Activated T-cell treated with anti-CD3 and anti-CD28 coated beads, Interleukin-2, amount 50 U/mL, for 4 hours (primary cell): ENCODE measurements around the gene PRICKLE1. TPM values are rescaled to one million over a fixed set of nuclear protein-coding genes. Genes with fewer than 3 reads are reported as not detected.

Experiments used
- ATAC-seq, 2 donors: fragments of 200-7000 bp; cut with Tn5 transposase; one replicate each; pipeline ENCODE4 v1.10.0; 2021
- DNase-seq: peaks from one replicate; pipeline ENCODE4 v3.0.0-alpha.2; 2020
- H3K27me3 Mint-ChIP-seq: one replicate; pipeline ENCODE4 v1.8.0; 2021; ENCODE audit warnings: low read depth, mixed read lengths
- H3K36me3 Mint-ChIP-seq: one replicate; pipeline ENCODE4 v1.8.0; 2022; ENCODE audit warnings: mixed read lengths; ENCODE audit not compliant: insufficient read depth
- H3K4me1 Mint-ChIP-seq: one replicate; pipeline ENCODE4 v1.8.0; 2021; ENCODE audit warnings: low read depth, mixed read lengths
- H3K4me3 Mint-ChIP-seq: one replicate; pipeline ENCODE4 v1.8.0; 2021; ENCODE audit warnings: mild to moderate bottlenecking, moderate library complexity, mixed read lengths
- H3K9me3 Mint-ChIP-seq: one replicate; pipeline ENCODE4 v1.8.0; 2021; ENCODE audit warnings: mixed read lengths
- total RNA-seq, 3 donors: library from RNA; stranded (reverse); gene quantifications; one replicate each; pipeline ENCODE4 v1.2.1, GENCODE V29; 2021

Gene PRICKLE1
- total RNA-seq, 3 donors from 2014 or later = not detected

DNA sequence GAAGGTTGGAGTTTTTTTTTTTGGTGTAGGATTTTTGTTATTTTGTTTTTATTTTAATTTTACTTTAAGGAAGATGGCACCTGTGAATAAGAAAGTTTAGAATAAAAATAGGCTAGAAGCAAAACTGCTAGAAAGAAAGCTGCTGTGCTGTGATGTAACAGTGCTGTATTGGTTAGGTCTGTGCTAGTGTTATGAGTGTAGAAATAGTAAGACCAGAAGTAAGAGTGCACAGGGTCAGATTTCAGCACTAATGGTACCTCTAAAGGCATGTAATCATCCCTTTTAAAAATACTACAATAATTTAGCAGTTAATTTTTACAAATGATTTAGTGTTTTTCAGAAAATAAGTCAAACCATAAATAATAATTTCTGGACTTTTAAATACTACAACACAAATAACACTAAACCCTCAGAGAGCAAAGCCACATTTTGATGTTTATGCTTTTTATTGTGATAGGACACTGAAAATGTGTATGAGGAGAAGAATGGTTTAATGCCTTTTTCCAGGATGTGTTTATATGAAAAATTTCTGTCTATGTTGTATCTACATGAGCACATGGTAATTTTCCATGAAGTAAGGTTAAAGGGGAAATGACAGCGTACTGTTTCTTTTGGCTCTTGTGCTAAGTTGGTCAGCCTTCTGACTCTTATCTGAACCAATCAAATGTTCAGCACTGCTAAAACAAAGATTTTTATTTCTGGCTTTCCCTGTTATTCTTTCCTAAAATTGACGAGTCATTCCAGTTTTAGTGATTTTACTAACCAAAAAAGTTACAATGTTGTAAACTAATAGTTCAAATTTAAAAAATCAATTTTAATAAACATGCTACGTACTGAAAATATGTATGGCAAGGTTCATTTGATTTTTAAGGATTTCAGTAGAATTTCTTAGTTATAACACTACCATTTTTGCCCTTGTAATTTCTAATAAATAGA lies 167.4 kb downstream of the PRICKLE1 start:
- H3K4me1 Mint-ChIP-seq = peaks cover 22% of the 10 kb centered on the region
- H3K36me3 Mint-ChIP-seq = peaks cover 18% of the 10 kb centered on the region
- H3K27me3 Mint-ChIP-seq = no peaks in the 10 kb centered on the region
- DNase-seq (no peak), ATAC-seq (no peak)
- H3K4me3 Mint-ChIP-seq = no peak overlapping the region
- no peaks in the 10 kb centered on the region for H3K9me3 Mint-ChIP-seq

DNA sequence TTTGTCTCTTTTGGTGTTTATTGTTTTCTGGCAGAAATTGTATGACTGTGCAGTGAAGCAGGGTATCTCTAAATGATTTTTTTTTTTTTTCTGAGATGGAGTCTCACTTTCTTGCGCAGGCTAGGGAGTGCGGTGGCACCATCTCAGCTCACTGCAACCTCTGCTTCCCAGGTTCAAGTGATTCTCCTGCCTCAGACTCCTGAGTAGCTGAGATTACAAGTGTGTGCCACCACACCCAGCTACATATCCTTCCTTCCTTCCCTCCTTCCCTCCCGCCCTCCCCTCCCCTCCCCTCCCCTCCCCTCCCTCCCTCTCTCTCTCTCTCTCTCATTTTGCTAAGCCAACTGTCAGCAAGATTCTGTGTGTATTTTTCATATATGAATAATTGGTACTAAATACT lies 169.2 kb downstream of the PRICKLE1 start:
- H3K4me1 Mint-ChIP-seq = peaks cover 28% of the 10 kb centered on the region
- H3K27me3 Mint-ChIP-seq = no peaks in the 10 kb centered on the region
- ATAC-seq = no peak
- H3K36me3 Mint-ChIP-seq = peaks cover 28% of the 10 kb centered on the region
- H3K9me3 Mint-ChIP-seq = no peaks in the 10 kb centered on the region
- H3K4me3 Mint-ChIP-seq = no peak overlapping the region
- no peak for DNase-seq

DNA sequence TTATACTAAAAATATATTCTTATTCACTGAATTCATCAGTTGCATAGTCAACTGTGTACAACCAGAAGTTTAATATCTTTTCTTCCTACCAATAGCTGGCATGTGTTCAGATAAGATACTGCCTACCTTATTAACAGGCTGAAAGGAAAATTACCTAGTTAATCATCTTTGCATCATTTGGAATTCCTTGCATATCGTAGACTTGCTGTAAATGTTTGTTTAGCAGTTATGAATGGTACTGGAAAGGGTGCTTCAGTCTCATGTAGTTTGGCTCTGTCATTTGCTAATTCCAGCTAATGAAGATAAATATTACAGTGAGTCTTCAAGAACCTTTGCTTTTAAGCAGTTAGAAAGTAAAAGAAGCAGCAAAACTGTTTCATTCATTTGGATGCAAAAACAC lies 179.2 kb downstream of the PRICKLE1 start:
- Mint-ChIP-seq H3K9me3 (no peaks in the 10 kb centered on the region), H3K4me1 (peaks cover 2% of the 10 kb centered on the region), H3K4me3 (no peak overlapping the region), H3K27me3 (no peaks in the 10 kb centered on the region), H3K36me3 (peaks cover 33% of the 10 kb centered on the region)
- DNase-seq (no peak), ATAC-seq (no peak)

GRCh38 chr12:42409471-42409870 lies 180.1 kb downstream of the PRICKLE1 start:
- peaks cover 4% of the 10 kb centered on the region for H3K4me1 Mint-ChIP-seq
- H3K4me3 Mint-ChIP-seq = no peak overlapping the region
- ATAC-seq (no peak), DNase-seq (no peak)
- H3K36me3 Mint-ChIP-seq = peaks cover 34% of the 10 kb centered on the region
- H3K9me3 Mint-ChIP-seq = no peaks in the 10 kb centered on the region
- H3K27me3 Mint-ChIP-seq = no peaks in the 10 kb centered on the region

DNA sequence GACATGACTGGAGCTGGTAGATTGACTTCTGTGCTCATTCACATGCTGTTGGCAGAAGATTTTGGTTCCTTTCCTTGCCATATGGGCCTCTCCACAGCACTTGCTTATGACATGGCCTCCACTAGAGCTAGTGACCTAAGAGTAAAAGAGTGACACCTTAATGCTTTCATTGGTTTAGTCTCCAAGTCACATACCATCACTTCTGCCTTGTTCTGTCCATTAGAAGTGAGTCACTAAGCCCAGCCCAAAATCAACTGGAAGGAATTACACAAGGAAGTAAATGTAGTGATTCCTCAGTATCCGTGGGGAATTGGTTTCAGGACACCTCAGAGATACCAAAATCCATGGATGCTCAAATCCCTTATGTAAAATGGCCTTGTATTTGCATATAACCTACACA lies 182.2 kb downstream of the PRICKLE1 start:
- H3K36me3 Mint-ChIP-seq = peaks cover 27% of the 10 kb centered on the region
- no peaks in the 10 kb centered on the region for H3K9me3 Mint-ChIP-seq
- H3K4me1 Mint-ChIP-seq = peaks cover 4% of the 10 kb centered on the region
- H3K27me3 Mint-ChIP-seq = no peaks in the 10 kb centered on the region
- no peak for ATAC-seq
- DNase-seq = no peak
- no peak overlapping the region for H3K4me3 Mint-ChIP-seq
